Epithelial cell of prostate (primary cell): ENCODE data around the gene BPI.
"Not testable (repeated sequence)": the region's sequence is repeated elsewhere in the genome, so short reads cannot be mapped to it uniquely, and the experiment has no call there.

Source experiments
- DNase-seq: peaks from one replicate; pipeline ENCODE4 v3.0.0-alpha.2; 2011; ENCODE audit warnings: low read depth, low spot score
- H3K27ac ChIP-seq: fragments of 450-650 bp; 2 replicates; pipeline ENCODE4 v1.5.1; 2017; ENCODE audit warnings: mild to moderate bottlenecking

Gene BPI

GRCh38 chr20:38303908-38304379, at the start of gene BPI:
Gene BPI, plus strand, starts transcription at chr20:38304156. Its CDS starts 68 bp downstream, at chr20:38304224.
- H3K27ac ChIP-seq: no peak within 1 kb of the TSS
- no peak for DNase-seq

- not testable (repeated sequence) for DNase-seq, H3K27ac ChIP-seq
These were observed 49.3 kb upstream of the BPI start for GRCh38 chr20:38254621-38255020.

GRCh38 chr20:38255393-38255792, 48.6 kb upstream of the BPI start:
- H3K27ac ChIP-seq: no peak overlapping the region
- no peak for DNase-seq

- H3K27ac ChIP-seq: no peak overlapping the region
- no peak for DNase-seq
These were observed 47.9 kb upstream of the BPI start for GRCh38 chr20:38256021-38256420.

- DNase-seq: no peak
- H3K27ac ChIP-seq: no peak overlapping the region
These were observed 47.0 kb upstream of the BPI start for GRCh38 chr20:38256966-38257365.

GRCh38 chr20:38258545-38259215, 45.3 kb upstream of the BPI start:
- H3K27ac ChIP-seq: no peak overlapping the region
- DNase-seq: no peak

GRCh38 chr20:38260025-38260377, 44.0 kb upstream of the BPI start:
- H3K27ac ChIP-seq: no peak overlapping the region
- DNase-seq: no peak

GRCh38 chr20:38260378-38261053, 43.4 kb upstream of the BPI start, which contains the start of gene KIAA1755:
Gene KIAA1755, minus strand, starts transcription at chr20:38260735. Its CDS starts 235 bp downstream, at chr20:38260500.
- H3K27ac ChIP-seq: no peak within 1 kb of the TSS
- no peak for DNase-seq

- no peak for DNase-seq
- no peak overlapping the region for H3K27ac ChIP-seq
These were observed 42.9 kb upstream of the BPI start for GRCh38 chr20:38261054-38261390.

GRCh38 chr20:38262931-38263330, 41.0 kb upstream of the BPI start:
- no peak overlapping the region for H3K27ac ChIP-seq
- DNase-seq: no peak

- H3K27ac ChIP-seq: no peak overlapping the region
- DNase-seq: no peak
These were observed 37.5 kb upstream of the BPI start for GRCh38 chr20:38266426-38266825.

GRCh38 chr20:38267296-38267695, 36.7 kb upstream of the BPI start:
- H3K27ac ChIP-seq: no peak overlapping the region
- no peak for DNase-seq

- no peak for DNase-seq
- H3K27ac ChIP-seq: no peak overlapping the region
These were observed 35.9 kb upstream of the BPI start for GRCh38 chr20:38267901-38268514.

GRCh38 chr20:38269040-38269439, 34.9 kb upstream of the BPI start:
- no peak overlapping the region for H3K27ac ChIP-seq
- no peak for DNase-seq

- no peak overlapping the region for H3K27ac ChIP-seq
- no peak for DNase-seq
These were observed 34.2 kb upstream of the BPI start for GRCh38 chr20:38269715-38270114.

GRCh38 chr20:38270869-38271605, 32.9 kb upstream of the BPI start:
- DNase-seq: peak; percentile 79
- no peak overlapping the region for H3K27ac ChIP-seq

GRCh38 chr20:38271608-38272120, 32.3 kb upstream of the BPI start:
- DNase-seq: no peak

GRCh38 chr20:38272398-38272797, 31.6 kb upstream of the BPI start:
- peak; percentile 56 for DNase-seq
- peak overlapping the region; percentile 21 for H3K27ac ChIP-seq

More at GRCh38 chr20:38271608-38272120, 32.3 kb upstream of the BPI start:
- peak overlapping the region; percentile 21 for H3K27ac ChIP-seq

GRCh38 chr20:38272961-38273360, 31.0 kb upstream of the BPI start:
- DNase-seq: no peak
- peak overlapping the region; percentile 21 for H3K27ac ChIP-seq

- H3K27ac ChIP-seq: peak overlapping the region; percentile 89
- DNase-seq: peak; percentile 55
These were observed 28.0 kb upstream of the BPI start for GRCh38 chr20:38275815-38276550.
